Measurements from ENCODE around the gene TMEM233.
A peak's percentile ranks its signal among the peaks of the same experiment; 100 is the strongest.

The TMEM233 gene

DNA sequence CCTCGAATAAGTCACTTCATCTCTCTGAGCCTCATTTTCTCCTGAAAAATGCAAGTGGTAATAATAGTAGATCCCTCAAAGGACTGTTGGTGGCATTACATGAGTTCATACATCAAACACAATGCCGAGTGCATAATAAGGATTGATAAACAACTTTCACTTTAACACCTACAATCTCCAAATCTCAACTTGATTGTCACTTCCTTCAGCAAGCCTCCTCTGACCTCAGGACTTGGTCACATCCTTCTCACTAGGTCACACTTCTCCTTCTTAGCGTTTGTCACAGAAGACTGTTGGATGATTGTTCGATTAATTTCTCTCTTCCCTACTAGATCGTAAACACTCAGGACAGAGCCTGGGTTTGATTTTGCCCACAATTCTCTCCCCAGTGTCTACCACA lies 66.5 kb downstream of the TMEM233 start:
- no peak for DNase-seq

DNA sequence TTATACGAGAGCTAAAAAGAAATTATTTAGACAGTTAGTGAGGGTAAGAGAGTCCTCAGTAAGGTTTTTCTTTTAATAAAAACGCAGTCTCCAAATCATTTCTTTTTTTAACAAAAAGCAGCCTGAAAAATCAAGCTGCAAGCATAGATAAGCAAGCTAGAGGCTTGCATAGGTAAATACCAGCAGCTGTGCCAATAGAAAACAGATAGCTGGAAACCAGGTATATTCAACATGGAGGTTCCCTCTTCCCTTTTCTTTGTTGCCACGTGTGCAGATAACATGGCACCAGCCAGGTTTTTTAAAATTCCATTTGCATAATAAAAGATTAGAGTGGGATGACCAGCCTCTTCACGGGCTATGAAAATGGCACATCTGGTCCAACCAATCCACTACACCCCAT lies 68.3 kb downstream of the TMEM233 start:
- no peak for DNase-seq

DNA sequence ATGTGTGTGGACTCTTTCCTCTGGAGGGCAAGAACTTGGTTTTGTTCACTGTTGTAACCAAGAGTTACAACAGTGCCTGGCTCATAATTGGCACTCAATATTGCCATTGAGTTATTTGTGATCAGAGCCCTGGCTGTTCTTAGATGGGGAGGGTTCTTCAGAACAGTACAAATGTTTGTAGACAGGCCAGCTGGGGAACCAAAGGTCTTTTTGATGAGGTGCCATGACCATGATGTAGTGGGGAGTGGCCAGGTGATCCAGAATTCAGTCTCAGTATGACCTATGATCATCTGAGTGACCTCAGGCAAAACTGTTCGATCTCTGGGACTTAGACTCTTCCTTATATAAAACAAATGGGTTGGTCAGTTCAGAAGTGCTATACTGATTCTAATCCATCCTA lies 71.1 kb downstream of the TMEM233 start:
- DNase-seq = no peak

DNA sequence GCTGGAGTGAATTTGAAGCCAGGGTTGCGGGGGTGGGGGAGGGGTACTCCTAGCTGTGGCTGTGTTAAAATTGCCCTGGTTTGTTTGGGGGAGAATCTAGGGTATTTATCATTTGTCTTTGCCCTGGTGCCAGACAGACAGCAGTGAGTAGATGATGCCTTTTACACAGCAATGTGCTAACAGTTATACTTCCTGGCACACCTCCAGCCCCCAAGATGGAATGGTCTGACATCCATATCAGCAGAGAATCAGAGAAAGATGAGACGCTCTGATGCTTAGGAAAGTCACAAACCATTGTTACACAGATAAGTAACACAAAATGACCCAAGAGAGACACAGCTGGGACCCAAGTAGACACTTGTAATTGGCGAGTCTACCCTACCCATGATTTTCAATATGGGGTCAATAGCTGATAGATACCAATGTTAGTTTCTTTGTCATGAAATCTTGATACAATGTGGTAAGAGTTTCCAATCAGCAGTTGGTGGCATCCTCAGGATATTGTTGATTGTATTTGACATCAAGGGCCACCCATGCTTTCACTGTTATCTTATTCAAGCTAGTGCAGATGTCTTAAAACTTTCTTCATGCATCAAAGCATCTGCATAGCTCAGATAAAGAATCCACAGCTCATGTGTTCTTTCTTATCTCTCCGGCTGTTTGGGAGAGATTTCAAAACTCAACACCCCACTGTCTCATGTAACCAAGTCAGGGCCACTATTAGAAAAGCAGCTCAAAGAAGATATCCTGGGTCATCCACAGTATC lies 71.8 kb downstream of the TMEM233 start:
- DNase-seq = no peak

DNA sequence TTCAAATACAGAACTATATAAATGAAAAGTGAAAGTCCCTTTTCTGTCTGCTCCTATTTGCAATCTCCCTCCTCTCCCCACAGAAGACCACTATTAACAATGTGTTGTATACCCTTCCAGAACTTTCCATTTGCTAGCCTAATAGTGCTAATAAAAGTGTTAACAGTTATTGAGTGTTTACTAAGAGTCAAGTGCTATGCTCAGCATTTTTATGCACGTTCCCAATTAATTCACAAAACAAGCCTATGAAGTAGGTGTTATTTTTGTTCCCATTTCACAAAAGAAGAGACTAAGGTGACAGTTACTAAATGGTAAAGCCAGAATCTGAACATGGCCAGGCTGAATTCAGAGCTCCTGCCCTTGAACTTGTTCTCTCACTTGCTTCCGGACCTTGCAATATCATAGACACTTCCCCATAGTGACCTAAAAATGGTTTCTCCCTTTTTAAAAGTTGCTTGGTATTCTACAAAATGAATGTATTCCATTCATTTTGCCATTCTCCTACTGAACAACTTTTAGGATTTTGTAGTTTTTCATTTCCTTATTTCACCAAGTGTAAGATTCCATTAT lies 72.7 kb downstream of the TMEM233 start:
- no peak for DNase-seq

DNA sequence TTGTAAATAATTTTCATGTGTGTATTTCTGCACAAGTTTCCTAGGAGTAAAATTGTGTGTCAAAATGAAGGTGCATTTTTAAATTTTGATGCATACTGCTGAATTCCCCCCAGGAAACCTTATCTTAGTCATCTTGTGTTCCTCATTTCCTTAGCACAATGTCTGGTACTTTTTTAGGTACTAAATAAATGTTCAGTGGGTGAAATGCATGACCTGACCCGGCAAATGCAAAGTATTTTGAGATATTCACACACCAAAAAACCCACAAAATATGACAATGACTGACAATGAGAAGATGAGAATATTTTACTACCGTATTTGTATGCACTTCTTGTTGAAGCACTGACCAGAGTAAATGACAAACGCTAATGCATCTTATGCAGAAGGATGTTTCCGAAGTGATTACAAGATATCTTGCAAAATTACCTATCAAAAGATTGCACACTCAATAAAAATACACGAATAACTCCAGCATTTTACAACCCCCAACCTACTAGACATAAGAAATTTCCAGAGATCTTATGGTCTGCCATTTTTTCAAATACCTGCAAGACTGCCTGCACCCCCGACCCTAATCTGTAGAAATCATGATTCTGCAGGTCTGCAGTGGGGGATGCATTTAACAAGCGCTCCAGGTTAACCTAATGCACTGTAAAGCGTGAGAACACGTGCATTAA lies 73.5 kb downstream of the TMEM233 start:
- no peak for DNase-seq

DNA sequence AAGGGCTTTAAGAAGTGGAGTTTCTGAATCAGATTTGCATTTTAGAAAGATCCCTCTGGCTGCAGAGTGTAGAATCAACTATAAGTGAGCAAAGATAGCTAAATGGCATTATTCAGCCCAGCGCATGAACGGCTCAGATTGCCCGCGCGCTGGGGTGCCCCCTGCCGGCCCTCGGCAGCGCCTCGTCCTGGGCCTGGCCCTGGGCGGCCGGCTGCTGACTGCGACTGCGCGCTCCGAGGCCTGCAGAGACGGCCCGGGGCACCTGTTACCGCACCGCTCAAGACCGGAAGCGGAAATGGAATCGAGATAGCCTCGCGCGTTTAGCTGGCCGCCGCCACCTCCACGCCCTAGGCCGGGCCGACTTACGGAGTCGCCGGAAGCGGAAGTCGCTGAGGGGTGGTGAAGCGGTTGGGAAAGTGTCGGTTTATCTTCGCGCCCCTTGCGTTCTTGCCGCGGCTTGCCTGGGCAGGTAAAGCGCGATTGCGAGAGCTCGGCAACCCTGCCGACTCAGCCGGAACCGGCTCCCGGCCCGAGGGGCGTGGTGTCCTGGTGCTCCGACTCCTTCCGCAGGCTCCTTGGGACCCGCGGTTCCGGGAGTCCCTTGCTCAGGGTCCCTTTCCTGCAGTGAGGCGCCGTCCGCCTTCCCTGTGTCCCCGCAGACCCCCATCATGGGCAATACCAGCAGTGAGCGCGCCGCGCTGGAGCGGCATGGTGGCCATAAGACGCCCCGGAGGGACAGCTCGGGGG lies 74.2 kb downstream of the TMEM233 start, which contains the start of gene PRKAB1:
Gene PRKAB1, plus strand, starts transcription at position 557 of the 747 bp plus-strand sequence. Its CDS starts 112 bp downstream, at position 669.
- DNase-seq = peak; percentile 95

DNA sequence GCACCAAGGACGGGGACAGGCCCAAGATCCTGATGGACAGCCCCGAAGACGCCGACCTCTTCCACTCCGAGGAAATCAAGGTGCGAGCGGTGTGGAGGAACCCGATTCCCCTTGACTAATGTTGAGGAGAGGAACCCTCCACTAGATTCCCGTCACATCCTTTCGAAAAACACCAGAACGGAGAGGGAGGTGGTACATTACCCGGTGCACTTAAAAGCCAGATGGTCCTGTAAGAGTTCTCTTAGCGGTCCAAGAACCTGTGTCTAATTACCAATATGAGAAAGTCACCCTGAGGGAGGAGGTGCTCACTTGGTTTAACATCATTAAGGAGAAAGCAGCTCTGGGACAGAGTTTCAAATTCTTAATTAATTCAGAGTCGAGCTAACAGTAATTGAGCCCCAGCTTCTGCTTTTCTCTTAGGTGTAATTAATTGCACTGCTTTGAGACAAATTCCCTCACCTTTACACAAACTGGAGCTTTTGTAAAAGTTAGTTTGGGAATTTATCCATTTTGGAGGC lies 74.8 kb downstream of the TMEM233 start:
- DNase-seq = no peak

DNA sequence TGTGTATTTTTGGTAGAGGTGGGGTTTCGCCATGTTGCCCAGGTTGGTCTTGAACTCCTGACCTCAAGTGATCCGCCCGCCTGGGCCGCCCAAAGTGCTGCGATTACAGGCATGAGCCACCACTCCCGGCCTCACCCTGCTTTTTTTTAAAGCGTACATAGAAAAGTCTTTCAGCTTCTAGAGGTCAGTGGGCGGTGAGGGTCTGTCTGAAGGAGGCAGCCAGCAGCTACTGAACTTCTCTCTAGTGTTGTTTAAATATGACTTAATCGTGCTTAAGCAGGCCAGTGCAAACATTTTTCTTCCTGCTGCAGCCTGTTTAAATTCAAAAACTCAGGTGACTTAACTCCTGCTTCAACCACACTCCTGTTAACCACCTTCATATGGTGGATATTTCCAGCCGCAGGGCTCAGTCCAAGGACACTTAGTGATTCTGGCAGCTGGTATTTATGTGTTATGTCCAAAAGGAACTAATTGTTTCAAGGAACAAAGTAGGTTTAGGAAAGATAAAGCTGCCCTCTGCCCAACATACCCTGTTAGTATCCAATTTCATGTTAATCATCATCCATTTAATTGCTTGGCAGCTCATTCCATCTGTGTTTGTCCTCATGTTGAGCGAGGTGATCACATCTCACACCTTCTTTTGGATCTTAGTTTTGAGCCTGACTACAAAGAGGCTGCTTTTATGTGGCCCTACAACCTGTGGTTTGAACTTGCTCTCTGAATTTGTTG lies 76.3 kb downstream of the TMEM233 start:
- DNase-seq = no peak

DNA sequence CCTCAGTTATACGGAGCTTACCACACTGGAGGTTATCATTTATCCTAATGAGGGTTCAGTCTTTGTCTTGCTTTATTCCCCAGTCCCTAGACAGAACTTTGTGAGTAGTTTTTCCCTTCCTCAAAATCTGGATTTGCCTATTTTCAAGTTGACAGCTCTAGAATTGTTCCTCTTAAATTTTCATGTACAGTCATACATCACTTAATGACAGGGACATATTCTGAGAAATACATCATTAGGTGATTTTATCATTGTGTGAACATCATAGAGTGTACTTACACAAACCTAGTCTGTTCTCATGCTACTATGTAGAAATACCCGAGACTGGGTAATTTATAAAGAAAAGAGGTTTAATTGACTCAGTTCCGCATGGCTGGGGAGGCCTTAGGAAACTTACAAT lies 77.5 kb downstream of the TMEM233 start:
- DNase-seq = no peak

DNA sequence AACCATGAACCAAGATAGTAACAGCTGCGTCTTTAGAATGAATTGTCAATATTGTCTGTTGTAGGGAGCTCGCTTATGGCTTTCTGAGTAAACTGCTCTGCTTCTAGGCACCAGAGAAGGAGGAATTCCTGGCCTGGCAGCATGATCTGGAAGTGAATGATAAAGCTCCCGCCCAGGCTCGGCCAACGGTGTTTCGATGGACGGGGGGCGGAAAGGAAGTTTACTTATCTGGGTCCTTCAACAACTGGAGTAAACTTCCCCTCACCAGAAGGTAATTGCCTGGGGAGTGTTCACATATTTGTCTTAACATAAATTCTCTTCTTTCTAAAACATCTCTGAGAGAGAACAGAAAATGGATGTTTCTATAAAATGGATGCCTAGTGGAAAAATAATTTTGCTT lies 78.6 kb downstream of the TMEM233 start:
- DNase-seq = no peak

DNA sequence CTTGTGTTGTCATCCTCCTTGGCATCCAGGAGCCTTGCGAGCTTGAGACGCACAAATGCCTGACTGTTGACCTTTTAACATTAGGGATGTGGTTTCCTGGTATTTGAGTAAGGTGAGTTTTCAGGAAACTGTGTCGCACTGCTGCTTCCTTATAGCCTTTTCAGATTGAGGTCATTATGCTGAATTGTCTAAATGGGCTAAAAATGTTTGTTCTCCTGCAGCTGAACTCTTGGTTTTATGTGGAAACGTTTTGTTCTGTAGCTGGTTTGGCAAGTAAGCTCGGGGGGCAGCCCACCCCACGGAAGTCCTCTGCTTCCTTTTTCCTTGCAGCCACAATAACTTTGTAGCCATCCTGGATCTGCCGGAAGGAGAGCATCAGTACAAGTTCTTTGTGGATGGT lies 80.1 kb downstream of the TMEM233 start:
- no peak for DNase-seq

DNA sequence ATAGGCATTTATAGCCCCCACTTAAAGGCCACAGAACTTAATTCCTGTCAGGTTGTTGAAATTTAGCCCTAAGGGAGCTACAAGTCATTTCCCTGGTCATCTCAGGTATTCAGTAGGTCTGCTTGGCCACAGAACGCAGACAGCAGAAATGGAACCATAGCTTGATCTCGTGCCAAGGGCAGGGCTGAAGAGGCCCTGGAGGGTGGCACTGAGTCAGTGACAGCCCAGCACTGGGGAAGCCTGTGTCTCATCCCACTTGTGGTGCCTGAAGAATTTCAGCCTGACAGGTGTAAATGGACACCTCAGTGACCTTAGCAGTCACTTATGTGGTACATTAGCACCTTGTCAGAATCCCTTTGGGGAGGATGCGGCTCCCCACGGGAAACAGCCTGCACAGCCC lies 81.0 kb downstream of the TMEM233 start:
- DNase-seq = no peak

DNA sequence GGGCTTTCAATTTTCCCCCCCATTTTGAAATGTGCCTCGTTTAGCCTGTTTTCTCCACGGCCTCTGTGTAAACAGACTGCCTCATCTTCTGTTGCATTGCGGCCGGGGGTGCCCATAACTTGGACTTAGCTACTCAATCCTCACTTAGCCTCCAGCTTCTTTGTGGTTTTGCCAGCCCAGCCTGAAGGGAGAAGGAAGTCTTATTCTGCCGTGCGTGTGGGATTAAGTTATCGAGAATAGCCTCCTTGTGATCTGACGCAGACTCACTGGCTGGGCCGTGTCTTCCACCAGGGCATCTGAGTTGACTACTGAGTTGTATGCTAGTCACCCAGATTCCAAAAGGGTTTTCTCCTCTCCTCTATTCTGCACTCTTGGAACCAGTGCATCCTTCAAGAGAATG lies 82.4 kb downstream of the TMEM233 start:
- DNase-seq = no peak

DNA sequence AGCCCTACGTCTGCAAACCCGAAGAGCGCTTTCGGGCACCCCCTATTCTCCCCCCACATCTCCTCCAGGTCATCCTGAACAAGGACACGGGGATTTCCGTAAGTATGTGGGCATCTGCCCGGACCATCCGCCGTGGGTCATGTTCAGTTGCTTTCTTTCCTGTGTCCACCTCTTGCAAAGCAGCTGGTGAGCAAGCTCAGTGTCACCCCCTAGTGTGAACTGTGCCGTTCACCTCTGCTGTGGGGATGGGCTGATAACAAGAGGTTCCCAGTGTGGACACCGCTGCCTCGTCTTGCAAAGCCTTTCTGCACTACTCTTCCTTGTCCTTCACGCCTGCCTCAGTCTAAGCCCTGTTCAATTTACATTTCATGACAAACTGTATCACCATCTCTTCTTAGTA lies 83.0 kb downstream of the TMEM233 start:
- DNase-seq = no peak

DNA sequence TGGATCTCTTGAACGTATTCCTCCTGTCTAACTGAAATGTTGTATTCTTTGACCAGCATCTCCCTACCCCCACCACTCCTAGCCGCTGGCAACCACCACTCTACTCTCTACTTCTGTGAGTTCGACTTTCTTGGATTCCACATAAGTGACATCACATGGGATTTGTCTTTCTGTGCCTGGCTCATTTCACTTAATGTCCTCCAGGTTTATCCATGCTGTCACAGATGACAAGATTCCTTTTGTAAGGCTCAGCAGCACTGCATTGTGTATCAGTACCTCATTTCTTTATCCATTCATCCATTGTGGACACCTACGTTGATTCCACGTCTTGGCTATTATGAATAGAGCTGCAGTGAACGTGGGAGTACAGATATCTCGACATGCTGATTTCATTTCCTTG lies 84.9 kb downstream of the TMEM233 start:
- DNase-seq = no peak

DNA sequence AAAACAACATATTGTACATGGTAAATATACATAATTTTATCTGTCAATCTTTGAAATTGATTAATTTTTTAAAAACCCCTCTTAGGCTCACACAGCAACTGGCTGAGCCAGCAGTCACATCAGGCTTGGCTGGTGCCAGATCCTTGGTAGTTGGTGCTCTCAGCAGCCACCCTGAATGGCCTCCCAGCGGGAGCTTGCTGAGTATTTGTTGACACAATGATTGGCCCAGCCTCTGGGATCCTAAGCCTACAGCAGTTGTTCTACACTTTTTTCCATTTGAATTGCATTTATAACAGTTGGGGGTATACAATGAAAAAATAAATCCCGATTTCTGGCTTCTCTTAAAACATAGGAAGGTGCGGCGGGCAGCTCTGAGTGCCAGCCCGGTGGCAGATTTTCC lies 85.5 kb downstream of the TMEM233 start:
- no peak for DNase-seq

DNA sequence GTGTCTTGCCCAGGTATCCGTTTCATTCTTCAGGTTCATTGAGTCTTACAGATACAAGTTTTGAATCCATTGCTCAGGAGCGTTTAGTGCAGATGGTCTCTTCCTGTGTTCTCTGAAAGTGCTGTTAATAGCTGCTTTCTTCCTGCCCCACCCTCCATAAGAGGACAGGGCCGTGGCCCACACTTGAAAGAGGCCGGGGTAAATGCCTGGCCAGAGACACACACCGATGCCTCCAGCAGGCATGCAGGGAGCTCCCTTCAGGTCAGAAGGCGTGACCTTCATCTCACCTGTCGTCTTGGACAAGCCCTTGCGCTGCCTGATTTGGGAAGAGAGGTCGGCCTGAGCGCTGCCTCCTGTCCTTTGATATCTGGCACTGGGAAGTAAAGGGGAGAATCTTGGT lies 85.9 kb downstream of the TMEM233 start:
- no peak for DNase-seq

DNA sequence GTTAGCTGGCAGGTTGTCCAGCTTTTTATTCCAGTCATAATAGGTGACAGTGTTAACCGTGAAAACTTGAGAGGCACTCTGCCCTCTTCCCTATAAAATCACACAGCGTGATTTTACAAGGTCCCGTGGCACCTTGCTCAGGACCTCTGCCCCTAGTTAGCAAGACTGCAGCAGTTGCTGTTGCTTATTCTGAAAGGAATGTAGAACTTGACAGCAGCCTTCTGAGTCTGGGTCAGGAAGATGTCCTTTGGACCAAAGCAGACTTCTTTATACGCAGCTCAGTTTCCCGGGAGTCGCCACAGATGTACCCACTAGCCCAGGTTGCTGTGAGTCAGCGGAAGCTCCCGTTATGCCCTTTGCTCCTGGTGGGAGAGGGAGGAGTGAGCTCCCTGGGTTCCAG lies 87.5 kb downstream of the TMEM233 start:
- DNase-seq = no peak

DNA sequence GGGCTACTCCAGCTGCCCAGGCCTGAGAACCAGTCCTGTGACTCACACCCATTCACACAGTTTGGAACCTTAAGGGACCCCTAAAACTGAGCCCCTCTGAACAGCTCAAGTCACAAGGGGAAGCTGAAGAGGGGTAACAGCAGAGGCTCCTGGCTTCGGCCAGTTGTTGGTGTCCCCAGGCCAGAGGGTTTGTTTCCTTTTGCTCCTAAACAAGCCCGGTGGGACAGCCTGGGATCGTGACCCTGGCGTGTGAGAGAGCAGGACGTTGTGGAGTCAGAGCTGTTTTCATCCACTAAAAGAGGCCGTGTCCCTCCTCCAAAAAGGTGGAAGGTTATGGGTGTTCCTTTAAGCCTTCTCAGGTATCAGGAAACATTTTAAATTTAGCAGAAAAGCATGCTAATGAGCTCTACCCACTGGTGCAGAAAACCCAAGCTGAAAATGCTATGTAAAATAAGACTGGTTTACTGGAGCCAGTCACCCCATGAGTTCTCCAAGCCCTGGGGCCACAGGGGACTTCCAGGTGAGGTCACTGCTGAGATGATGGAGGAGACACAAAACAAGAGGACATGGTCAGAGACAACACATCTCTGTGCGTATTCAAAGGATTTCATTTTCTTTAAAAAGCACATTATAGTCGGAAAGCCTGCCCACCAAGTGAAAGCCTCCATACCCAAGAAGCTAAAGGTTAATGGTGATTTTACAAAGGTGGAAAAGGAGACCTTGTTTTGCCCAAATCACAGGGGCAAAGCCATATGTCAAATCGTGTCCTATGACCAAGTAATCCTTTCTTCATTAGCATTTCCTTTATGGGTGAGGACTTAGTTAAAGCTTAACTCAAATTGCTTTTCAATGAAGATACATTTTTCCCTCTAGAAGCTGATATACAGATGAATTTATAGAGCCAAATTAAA lies 88.4 kb downstream of the TMEM233 start:
- no peak for DNase-seq

DNA sequence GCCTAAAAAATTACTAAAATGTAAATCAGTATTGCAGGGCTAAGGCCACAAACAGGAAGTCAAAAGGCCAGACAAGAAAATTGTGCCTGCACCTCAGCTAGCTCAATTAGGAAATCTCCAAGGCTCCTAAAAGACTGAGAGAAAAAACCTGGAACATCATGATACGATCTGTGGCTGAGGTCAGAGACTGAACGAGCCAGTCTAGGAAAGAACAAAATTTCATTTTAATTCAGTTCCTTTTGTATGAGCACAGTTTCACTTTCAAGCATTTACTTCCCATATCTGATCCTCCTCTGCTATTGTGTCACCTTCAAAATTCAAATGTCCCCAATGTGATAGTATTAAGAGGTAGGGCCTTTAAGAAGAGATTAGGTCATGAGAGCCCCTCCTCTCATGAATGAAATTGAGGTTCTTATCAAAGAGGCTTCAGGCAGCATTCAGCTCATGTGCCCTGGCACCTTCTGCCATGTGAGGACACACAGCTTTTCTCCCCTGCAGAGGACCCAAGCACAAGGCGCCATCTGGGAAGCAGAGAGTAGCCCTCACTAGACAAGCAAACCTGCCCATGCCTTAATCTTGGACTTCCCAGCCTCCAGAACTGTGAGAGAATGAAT lies 89.2 kb downstream of the TMEM233 start:
- no peak for DNase-seq
